Measurements from ENCODE around the gene HSFX3. TPM values are rescaled to one million over a fixed set of nuclear protein-coding genes. Genes with fewer than 3 reads are reported as not detected.

The HSFX3 gene
- total RNA-seq, 1 donor from 2014 or later, result not detected

- Histone ChIP-seq H3K4me2 (no peak overlapping the region), H3K36me3 (no peaks in the 10 kb centered on the region), H3K9me3 (ENCODE audit: low read depth) (no peaks in the 10 kb centered on the region), H2AFZ (replicated peaks) (no peak overlapping the region), H3F3A (ENCODE audit: low read depth) (no peaks in the 10 kb centered on the region), H3K4me3 (no peak overlapping the region), H3K4me1 (no peaks in the 10 kb centered on the region), H3K27me3 (no peaks in the 10 kb centered on the region), H3K27ac (no peak overlapping the region), H3K9ac (no peak overlapping the region), H3K79me2 (ENCODE audit: low read depth) (no peaks in the 10 kb centered on the region), H4K20me1 (ENCODE audit: low read depth) (no peaks in the 10 kb centered on the region)
- Mint-ChIP-seq H3K4me3 (no peak overlapping the region), H3K27ac (no peak overlapping the region), H3K4me1 (peaks cover 8% of the 10 kb centered on the region), H3K27me3 (ENCODE audit: insufficient read depth, low read depth) (peaks cover 2% of the 10 kb centered on the region), H3K9me3 (peaks cover 10% of the 10 kb centered on the region), H3K36me3 (no peaks in the 10 kb centered on the region)
- DNase-seq (ENCODE audit: low spot score), result no peak
- TF ChIP-seq EZH2phosphoT487 (IDR thresholded peaks at IDR 0.05), result no peak
- TF ChIP-seq EZH2 (IDR thresholded peaks at IDR 0.05), result no peak
- TF ChIP-seq CTCF (IDR thresholded peaks at IDR 0.05), result no peak
Measured at GRCh38 chrX:149569770-149570169, 20.0 kb upstream of the HSFX3 start.

- Histone ChIP-seq H3K27me3 (no peaks in the 10 kb centered on the region), H3K79me2 (ENCODE audit: low read depth) (no peaks in the 10 kb centered on the region), H3K36me3 (no peaks in the 10 kb centered on the region), H3K27ac (no peak overlapping the region), H3K9ac (no peak overlapping the region), H3K4me1 (no peaks in the 10 kb centered on the region), H3K9me3 (ENCODE audit: low read depth) (no peaks in the 10 kb centered on the region), H3K4me3 (no peak overlapping the region), H3K4me2 (no peak overlapping the region), H2AFZ (replicated peaks) (no peak overlapping the region), H4K20me1 (ENCODE audit: low read depth) (no peaks in the 10 kb centered on the region), H3F3A (ENCODE audit: low read depth) (no peaks in the 10 kb centered on the region)
- no peak overlapping the region for H3K4me3 Mint-ChIP-seq
- H3K27ac Mint-ChIP-seq, result no peak overlapping the region
- H3K36me3 Mint-ChIP-seq, result no peaks in the 10 kb centered on the region
- H3K27me3 Mint-ChIP-seq (ENCODE audit: insufficient read depth, low read depth), result peaks cover 2% of the 10 kb centered on the region
- no peak for TF ChIP-seq EZH2phosphoT487 (IDR thresholded peaks at IDR 0.05)
- TF ChIP-seq EZH2 (IDR thresholded peaks at IDR 0.05), result no peak
- no peak for TF ChIP-seq CTCF (IDR thresholded peaks at IDR 0.05)
- peaks cover 10% of the 10 kb centered on the region for H3K9me3 Mint-ChIP-seq
- peaks cover 8% of the 10 kb centered on the region for H3K4me1 Mint-ChIP-seq
- DNase-seq (ENCODE audit: low spot score), result no peak
Measured at GRCh38 chrX:149568701-149569296, 19.1 kb upstream of the HSFX3 start.

GRCh38 chrX:149567621-149568417 lies 18.1 kb upstream of the HSFX3 start:
- no peaks in the 10 kb centered on the region for H3K27me3 ChIP-seq
- no peaks in the 10 kb centered on the region for H3K27me3 Mint-ChIP-seq (ENCODE audit: insufficient read depth, low read depth)
- H3K36me3 ChIP-seq, result no peaks in the 10 kb centered on the region
- no peaks in the 10 kb centered on the region for H3K36me3 Mint-ChIP-seq
- H3K27ac ChIP-seq, result no peak overlapping the region
- TF ChIP-seq EZH2 (IDR thresholded peaks at IDR 0.05) (no peak), CTCF (IDR thresholded peaks at IDR 0.05) (no peak), EZH2phosphoT487 (IDR thresholded peaks at IDR 0.05) (no peak)
- no peak overlapping the region for H3K9ac ChIP-seq
- peaks cover 15% of the 10 kb centered on the region for H3K9me3 Mint-ChIP-seq
- no peak overlapping the region for H3K4me3 Mint-ChIP-seq
- H3K4me1 ChIP-seq, result no peaks in the 10 kb centered on the region
- H3K27ac Mint-ChIP-seq, result no peak overlapping the region
- no peaks in the 10 kb centered on the region for H3F3A ChIP-seq (ENCODE audit: low read depth)
- H3K4me2 ChIP-seq, result no peak overlapping the region
- no peak overlapping the region for H3K4me3 ChIP-seq
- H3K79me2 ChIP-seq (ENCODE audit: low read depth), result no peaks in the 10 kb centered on the region
- no peaks in the 10 kb centered on the region for H4K20me1 ChIP-seq (ENCODE audit: low read depth)
- peaks cover 6% of the 10 kb centered on the region for H3K4me1 Mint-ChIP-seq
- H3K9me3 ChIP-seq (ENCODE audit: low read depth), result no peaks in the 10 kb centered on the region
- no peak for DNase-seq (ENCODE audit: low spot score)
- H2AFZ ChIP-seq (replicated peaks), result no peak overlapping the region
